Measurements from ENCODE around the gene EGFLAM.

GRCh38 chr5:38208782-38209378 lies 49.5 kb upstream of the EGFLAM start:
- peak; percentile 66 for TF ChIP-seq CTCF (conservative IDR thresholded peaks at IDR 0.05; ENCODE audit: low read depth, low read length)
- no peak for TF ChIP-seq EZH2 (IDR thresholded peaks at IDR 0.05; ENCODE audit: borderline replicate concordance, low read depth, low read length, poor library complexity, severe bottlenecking)
